HepG2 (cell line): ENCODE data around the gene SLAMF9. TPM values are rescaled to one million over a fixed set of nuclear protein-coding genes. Genes with fewer than 3 reads are reported as not detected.
A peak's percentile ranks its signal among the peaks of the same experiment; 100 is the strongest.

Experiments
- CREB1 ChIP-seq, 2 experiments: fragments of 450-650 bp in 1 of 2; IDR thresholded peaks; 2 replicates each; pipeline ENCODE4 v1.6.1; 2016 to 2017; ENCODE audit warnings: control low read depth in 1 of 2, mild to moderate bottlenecking in 1 of 2, missing compliant biosample characterization in 1 of 2, missing genetic modification characterization in 1 of 2
- DDIT3 ChIP-seq: sonication (generic); formaldehyde crosslinking; IDR thresholded peaks from 2 replicates; pipeline ENCODE4 v1.4.0; 2020; ENCODE audit warnings: mild to moderate bottlenecking, missing genetic modification reagents
- DR1 ChIP-seq: sonication (generic); formaldehyde crosslinking; IDR thresholded peaks from 2 replicates; pipeline ENCODE4 v1.8.0; 2021; ENCODE audit warnings: mild to moderate bottlenecking, missing genetic modification reagents, inconsistent platforms
- GATAD1 ChIP-seq: IDR thresholded peaks from 2 replicates; pipeline ENCODE4 v1.6.1; 2016; ENCODE audit warnings: missing genetic modification reagents, missing compliant biosample characterization
- GATAD2A ChIP-seq: IDR thresholded peaks from 2 replicates; pipeline ENCODE4 v1.6.1; 2016
- GTF2F1 ChIP-seq: fragments of 150-350 bp; IDR thresholded peaks from 2 replicates; pipeline ENCODE4 v1.6.1; 2014; ENCODE audit warnings: low read length
- HES4 ChIP-seq: sonication (generic); formaldehyde crosslinking; IDR thresholded peaks from 2 replicates; pipeline ENCODE4 v1.9.0; 2021; ENCODE audit warnings: mild to moderate bottlenecking, missing genetic modification reagents, borderline replicate concordance
- HNRNPLL ChIP-seq: fragments of 200-400 bp; formaldehyde crosslinking; IDR thresholded peaks from 2 replicates; pipeline ENCODE4 v1.6.1; 2017; ENCODE audit warnings: mild to moderate bottlenecking, low read depth, low read length; ENCODE audit not compliant: poor library complexity, severe bottlenecking
- JARID2 ChIP-seq: sonication (generic); formaldehyde crosslinking; IDR thresholded peaks from 2 replicates; pipeline ENCODE4 v1.8.1; 2023; ENCODE audit warnings: missing genetic modification reagents, inconsistent platforms; ENCODE audit not compliant: insufficient replicate concordance
- KDM6A ChIP-seq: IDR thresholded peaks from 2 replicates; pipeline ENCODE4 v1.6.1; 2016; ENCODE audit warnings: low read depth
- KLF9 ChIP-seq: IDR thresholded peaks from 2 replicates; pipeline ENCODE4 v1.6.1; 2016; ENCODE audit warnings: low read depth
- NFYC ChIP-seq: IDR thresholded peaks from 2 replicates; pipeline ENCODE4 v1.6.1; 2016; ENCODE audit warnings: missing genetic modification reagents, missing compliant biosample characterization
- RBM22 ChIP-seq: fragments of 200-400 bp; formaldehyde crosslinking; optimal IDR thresholded peaks from 2 replicates; pipeline ENCODE3; 2017; ENCODE audit warnings: mild to moderate bottlenecking, low read length, moderate library complexity
- RXRA ChIP-seq: sonication (generic); formaldehyde crosslinking; IDR thresholded peaks from 2 replicates; pipeline ENCODE4 v1.5.1; 2020; ENCODE audit warnings: missing genetic modification reagents
- SCMH1 ChIP-seq: sonication (generic); formaldehyde crosslinking; IDR thresholded peaks from 2 replicates; pipeline ENCODE4 v1.9.0; 2021; ENCODE audit warnings: missing genetic modification reagents, mild to moderate bottlenecking, borderline replicate concordance
- SMAD3 ChIP-seq: sonication (generic); formaldehyde crosslinking; IDR thresholded peaks from 2 replicates; pipeline ENCODE4 v1.4.0; 2020; ENCODE audit warnings: missing genetic modification reagents
- SUZ12 ChIP-seq: fragments of 150-350 bp; IDR thresholded peaks from 2 replicates; pipeline ENCODE4 v1.6.1; 2014; ENCODE audit warnings: low read depth, low read length
- ZBTB49 ChIP-seq: sonication (generic); formaldehyde crosslinking; IDR thresholded peaks from 2 replicates; pipeline ENCODE4 v1.4.0; 2020; ENCODE audit warnings: missing genetic modification reagents, borderline replicate concordance
- ZBTB7B ChIP-seq: sonication (generic); formaldehyde crosslinking; IDR thresholded peaks from 2 replicates; pipeline ENCODE4 v1.4.0; 2020; ENCODE audit warnings: missing genetic modification reagents
- ZMYM3 ChIP-seq: sonication (generic); formaldehyde crosslinking; IDR thresholded peaks from 2 replicates; pipeline ENCODE4 v1.5.1; 2020; ENCODE audit warnings: mild to moderate bottlenecking, missing genetic modification reagents
- ZNF136 ChIP-seq: sonication (generic); formaldehyde crosslinking; IDR thresholded peaks from 2 replicates; pipeline ENCODE4 v1.8.1; 2022; ENCODE audit warnings: low read depth, mild to moderate bottlenecking, moderate library complexity, missing genetic modification reagents
- ZNF280B ChIP-seq: sonication (generic); formaldehyde crosslinking; IDR thresholded peaks from 2 replicates; pipeline ENCODE4 v1.5.0; 2020; ENCODE audit warnings: missing genetic modification reagents, mild to moderate bottlenecking, borderline replicate concordance
- ZNF350 ChIP-seq: sonication (generic); formaldehyde crosslinking; IDR thresholded peaks from 2 replicates; pipeline ENCODE4 v1.4.0; 2020; ENCODE audit warnings: mild to moderate bottlenecking, low read depth, missing genetic modification reagents, borderline replicate concordance
- ZNF550 ChIP-seq: sonication (generic); formaldehyde crosslinking; IDR thresholded peaks from 2 replicates; pipeline ENCODE4 v1.4.0; 2020; ENCODE audit warnings: mild to moderate bottlenecking, missing genetic modification reagents, borderline replicate concordance
- ZNF629 ChIP-seq: sonication (generic); formaldehyde crosslinking; conservative IDR thresholded peaks from 2 replicates; pipeline ENCODE4 v1.5.0; 2020; ENCODE audit warnings: missing genetic modification reagents
- ZNF674 ChIP-seq: sonication (generic); formaldehyde crosslinking; IDR thresholded peaks from 2 replicates; pipeline ENCODE4 v1.5.0; 2020; ENCODE audit warnings: low read depth, mild to moderate bottlenecking, missing genetic modification reagents
- ZNF709 ChIP-seq: sonication (generic); formaldehyde crosslinking; IDR thresholded peaks from 2 replicates; pipeline ENCODE4 v1.5.0; 2020; ENCODE audit warnings: mild to moderate bottlenecking, missing genetic modification reagents
- polyA plus RNA-seq, 8 experiments: library from polyadenylated mRNA; depleted of rRNA in 3 of 8; stranded (reverse) in 7 of 8; unstranded in 1 of 8; fragments of >200 nt; fragmentation: Illumina TruSeq in 4 of 8; extraction: Trizol in 4 of 8; gene quantifications; 2 replicates each; pipeline versions ENCODE4 v1.2.1 to v1.2.3, GENCODE V29; 2011 to 2016; ENCODE audit warnings: low read depth in 4 of 8, missing spikeins in 1 of 8, mixed read lengths in 1 of 8; ENCODE audit not compliant: insufficient read depth in 1 of 8
- total RNA-seq, 5 experiments: library from RNA; depleted of rRNA; stranded (reverse); fragments of >200 nt; fragmentation: Illumina TruSeq; extraction: Trizol; gene quantifications; 2 replicates each; pipeline ENCODE4 v1.2.3, GENCODE V29; 2016; ENCODE audit warnings: low read depth in 1 of 5
- TF ChIP-seq, protein P1 (sequence below): sonication (generic); formaldehyde crosslinking; IDR thresholded peaks from 2 replicates; pipeline ENCODE4 v1.4.0; 2020; ENCODE audit warnings: missing genetic modification reagents

The SLAMF9 gene
- total and polyA plus RNA-seq, 2 of the 13 experiments (the other 11 are each of a cell fraction or from before 2014, with no cell fraction given): 0.82 TPM; not detected in 1

- TF ChIP-seq ZBTB49 (CRISPR knock-in tag) (no peak), ZNF709 (CRISPR knock-in tag) (no peak), ZNF136 (CRISPR knock-in tag) (no peak), JARID2 (no peak), SUZ12 (no peak), HES4 (CRISPR knock-in tag) (no peak), GATAD1 (no peak; the same call in 1 of the 2 replicates), ZNF280B (CRISPR knock-in tag) (no peak), GATAD2A (CRISPR knock-in tag) (peak; percentile 81), KLF9 (CRISPR knock-in tag) (no peak), SCMH1 (CRISPR knock-in tag) (no peak), ZNF674 (no peak), DR1 (CRISPR knock-in tag) (no peak), RXRA (peak; percentile 82; the same call in 1 of the 2 replicates), RBM22 (no peak), DDIT3 (CRISPR knock-in tag) (no peak), ZBTB7B (CRISPR knock-in tag) (0 out of 2 replicates have a peak, but pooled peaks have one; percentile 30), NFYC (CRISPR knock-in tag) (no peak), ZNF550 (CRISPR knock-in tag) (no peak), GTF2F1 (no peak), SMAD3 (CRISPR knock-in tag) (peak; percentile 60; the same call in 1 of the 2 replicates), ZNF629 (CRISPR knock-in tag) (no peak), ZNF350 (peak; percentile 51; the same call in 1 of the 2 replicates), ZMYM3 (CRISPR knock-in tag) (0 out of 2 replicates have a peak, but pooled peaks have one; percentile 39), CREB1 (IDR thresholded peaks at IDR 0.05) (no peak), CREB1 (CRISPR knock-in tag; IDR thresholded peaks at IDR 0.05) (peak; percentile 23; the same call in 1 of the 2 replicates), KDM6A (CRISPR knock-in tag) (no peak), HNRNPLL (no peak)
- TF ChIP-seq, protein P1, sequence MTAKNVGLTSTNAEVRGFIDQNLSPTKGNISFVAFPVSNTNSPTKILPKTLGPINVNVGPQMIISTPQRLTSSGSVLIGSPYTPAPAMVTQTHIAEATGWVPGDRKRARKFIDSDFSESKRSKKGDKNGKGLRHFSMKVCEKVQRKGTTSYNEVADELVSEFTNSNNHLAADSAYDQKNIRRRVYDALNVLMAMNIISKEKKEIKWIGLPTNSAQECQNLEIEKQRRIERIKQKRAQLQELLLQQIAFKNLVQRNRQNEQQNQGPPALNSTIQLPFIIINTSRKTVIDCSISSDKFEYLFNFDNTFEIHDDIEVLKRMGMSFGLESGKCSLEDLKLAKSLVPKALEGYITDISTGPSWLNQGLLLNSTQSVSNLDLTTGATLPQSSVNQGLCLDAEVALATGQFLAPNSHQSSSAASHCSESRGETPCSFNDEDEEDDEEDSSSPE (CRISPR knock-in tag): peak; percentile 74
Observed at GRCh38 chr1:159970932-159971342, 16.9 kb upstream of the SLAMF9 start (continued).
